LNCAP (cell line): Measurements from ENCODE around the gene NR2C2AP.

Experiments
- CTCF ChIP-seq: fragments of 450-650 bp; IDR thresholded peaks from 2 replicates; pipeline ENCODE4 v1.5.1; 2017; ENCODE audit warnings: mild to moderate bottlenecking

NR2C2AP gene

DNA sequence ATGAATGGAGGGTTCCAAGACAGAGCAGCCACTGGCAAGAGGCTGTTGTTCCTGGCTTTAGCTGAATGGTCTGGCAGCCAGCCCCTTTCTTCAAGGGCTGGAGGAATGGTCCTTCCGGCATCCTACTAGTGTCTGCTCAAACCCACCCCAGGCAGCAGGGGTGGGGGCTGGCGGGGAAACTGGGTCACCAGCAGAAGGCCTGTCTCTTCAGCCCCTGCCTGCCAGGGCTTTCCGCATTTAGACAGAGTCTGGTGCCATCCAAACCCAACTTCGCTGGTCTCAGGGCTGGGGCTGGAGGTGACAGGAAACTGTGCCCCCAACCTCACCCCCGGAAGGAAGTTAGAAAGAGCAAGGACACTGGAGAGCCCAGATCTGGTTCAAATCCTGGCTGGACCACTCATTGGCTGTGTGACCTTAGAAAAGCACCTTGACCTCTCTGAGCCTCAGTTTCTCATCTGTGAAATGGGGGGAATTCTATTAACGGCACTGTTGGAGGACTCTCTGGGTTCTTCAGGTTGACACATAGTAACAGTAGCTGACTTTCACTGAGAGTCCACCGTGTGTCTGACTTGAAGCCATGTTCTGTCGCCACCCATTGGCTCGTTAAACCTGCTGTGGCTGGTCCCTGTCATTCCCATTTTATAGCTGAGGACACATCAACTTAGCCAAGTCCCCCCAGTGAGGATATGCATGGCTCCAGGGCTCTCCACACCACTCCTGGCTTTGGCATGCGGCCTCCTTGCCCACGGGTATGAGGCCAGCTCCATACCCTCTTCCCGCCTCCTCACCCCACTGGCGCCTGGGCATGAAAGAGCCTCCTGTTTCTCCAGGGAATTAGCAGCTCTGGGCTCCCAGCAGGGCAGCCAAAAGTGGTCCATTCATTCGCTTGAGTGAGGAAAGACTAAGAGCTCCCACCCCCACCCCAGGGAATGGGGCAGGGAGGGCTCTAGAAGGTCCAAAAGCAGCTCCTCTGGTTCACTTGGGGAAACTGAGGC lies 2.5 kb upstream of the NR2C2AP start:
- no peak for TF ChIP-seq CTCF

DNA sequence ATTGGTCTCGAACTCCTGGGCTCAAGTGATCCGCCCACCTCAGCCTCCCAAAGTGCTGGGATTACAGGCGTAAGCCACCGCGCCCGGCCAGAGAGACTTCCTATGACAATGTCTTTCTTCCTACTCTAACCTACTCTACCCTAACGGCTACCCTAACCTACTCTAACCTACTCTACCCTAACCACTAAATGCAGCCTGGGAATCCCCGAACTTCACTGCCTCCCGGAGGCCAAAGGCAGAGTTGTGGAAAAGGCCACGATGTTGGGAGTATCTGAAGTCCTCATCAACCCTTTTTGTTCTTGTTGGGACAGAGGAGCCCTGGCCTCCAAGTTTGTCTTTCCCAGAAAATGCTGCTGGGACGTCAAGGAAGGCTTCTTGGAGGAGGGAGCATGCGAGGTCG lies 967 bp upstream of the NR2C2AP start:
- no peak for TF ChIP-seq CTCF

- no peak for TF ChIP-seq CTCF
These were observed 555 bp downstream of the NR2C2AP start for GRCh38 chr19:19202707-19203011.

GRCh38 chr19:19201697-19202630 lies 1.2 kb downstream of the NR2C2AP start:
- TF ChIP-seq CTCF, result no peak

DNA sequence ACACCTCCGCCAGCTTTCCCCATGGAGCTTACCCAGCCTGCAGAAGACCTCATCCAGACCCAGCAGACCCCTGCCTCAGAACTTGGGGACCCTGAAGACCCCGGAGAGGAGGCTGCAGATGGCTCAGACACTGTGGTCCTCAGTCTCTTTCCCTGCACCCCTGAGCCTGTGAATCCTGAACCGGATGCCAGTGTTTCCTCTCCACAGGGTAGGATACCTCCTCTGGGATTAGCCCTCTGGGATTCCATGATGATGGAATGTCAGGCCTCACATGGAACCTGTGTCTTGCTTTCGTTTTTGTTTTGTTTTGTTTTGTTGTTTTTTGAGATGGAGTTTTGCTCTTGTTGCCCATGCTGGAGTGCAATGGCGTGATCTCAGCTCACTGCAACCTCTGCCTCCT lies 9.3 kb downstream of the NR2C2AP start:
- TF ChIP-seq CTCF, result no peak

GRCh38 chr19:19192910-19193423 lies 10.2 kb downstream of the NR2C2AP start:
- no peak for TF ChIP-seq CTCF

DNA sequence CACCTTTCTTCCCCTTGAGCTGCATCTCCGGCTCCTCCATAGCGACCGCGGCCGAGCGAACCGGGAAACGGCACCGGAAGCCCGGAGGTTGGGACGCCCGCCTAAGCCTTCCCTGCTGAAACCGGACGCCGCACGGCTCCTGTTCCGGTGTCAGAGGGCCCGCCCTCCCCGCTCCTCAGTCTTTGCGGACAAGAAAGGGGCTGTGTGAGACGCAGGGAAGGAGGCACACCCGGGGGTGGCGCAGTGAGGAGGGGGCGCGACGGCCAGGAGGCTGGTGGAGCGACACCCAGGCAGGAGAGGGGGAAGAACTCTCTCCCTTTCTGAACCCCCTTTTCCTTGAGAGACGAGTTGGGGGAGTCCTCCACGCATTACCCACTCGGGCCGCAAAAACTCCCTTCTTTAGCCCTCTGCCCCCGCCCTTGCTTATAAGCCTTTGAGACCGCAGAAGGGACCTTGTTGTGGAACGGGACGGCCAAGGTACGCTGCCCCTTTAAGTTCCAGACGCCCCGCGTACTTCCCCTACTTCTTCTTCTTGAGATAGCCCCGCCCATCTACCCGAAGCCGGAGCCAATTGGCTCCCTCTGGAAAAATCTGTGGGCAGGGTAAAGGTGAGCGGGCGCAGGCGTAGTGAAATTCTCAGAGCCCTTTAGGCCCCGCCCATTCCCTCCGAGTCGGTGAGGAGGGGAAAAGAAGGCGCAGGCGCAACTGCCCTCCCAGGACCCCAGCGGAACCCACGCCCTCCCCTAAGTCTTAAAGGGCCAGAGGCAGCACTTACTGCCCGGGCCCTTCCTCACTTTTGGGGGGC lies 10.9 kb downstream of the NR2C2AP start, which contains the start of the genes BORCS8 and RFXANK:
Gene BORCS8, minus strand, starts transcription at position 75 of the 805 bp plus-strand sequence. Its CDS starts 35 bp downstream, at position 40.
Gene RFXANK, plus strand, starts transcription at position 181 of the 805 bp plus-strand sequence. CDS start 1,689 bp downstream, outside the sequence.
- no peak for TF ChIP-seq CTCF
